Endothelial cell of umbilical vein (primary cell): Measurements from ENCODE around the gene CA11. TPM values are rescaled to one million over a fixed set of nuclear protein-coding genes. Genes with fewer than 3 reads are reported as not detected.

Experiments used
- BruUV-seq: library from RNA; stranded (reverse); fragments of 400-500 nt; replicated peaks from 2 replicates; lab custom pipeline; 2021; lab: Mats Ljungman, UMichigan
- CTCF ChIA-PET: fragments of 300-600, 350-600 bp; sonication (Branson Sonifier 250); formaldehyde crosslinking; loops from one replicate; lab custom pipeline; 2021; ENCODE audit warnings: antibody characterized with exemption, inconsistent platforms; lab: Charles Lee
- POLR2A ChIA-PET: fragments of 300-600, 350-600 bp; sonication (Branson Sonifier 250); formaldehyde crosslinking; loops from one replicate; lab custom pipeline; 2021; ENCODE audit warnings: antibody characterized with exemption, inconsistent platforms; lab: Charles Lee
- DNase-seq: peaks from one replicate; pipeline ENCODE4 v3.0.0-alpha.2; 2011; ENCODE audit warnings: low read depth, low spot score
- FAIRE-seq: peaks from 2 replicates; lab custom pipeline; 2011; peaks lifted over from hg19 to GRCh38; lab: Jason Lieb, UNC
- H2AFZ ChIP-seq: 2 replicates; pipeline ENCODE4 v1.6.0; 2012; ENCODE audit warnings: low read depth, low read length, control low read depth, inconsistent platforms
- H3K27ac ChIP-seq: 2 replicates; pipeline ENCODE4 v1.5.1; 2011; ENCODE audit warnings: low read depth, mild to moderate bottlenecking, control low read depth, low read length, moderate library complexity; ENCODE audit not compliant: insufficient read depth
- H3K27me3 ChIP-seq, 2 experiments: 2 replicates each; pipeline versions ENCODE4 v1.6.0 to v1.6.1; 2011; ENCODE audit warnings: low read length in 2 of 2, mixed read lengths in 1 of 2; ENCODE audit not compliant: control insufficient read depth in 2 of 2, insufficient read depth in 2 of 2
- H3K36me3 ChIP-seq, 2 experiments: 2 replicates in 1 of 2; 3 replicates in 1 of 2; pipeline ENCODE4 v1.5.1; 2011; ENCODE audit warnings: low read length in 2 of 2, mild to moderate bottlenecking in 1 of 2, moderate library complexity in 1 of 2; ENCODE audit not compliant: control insufficient read depth in 2 of 2, insufficient read depth in 2 of 2; ENCODE audit errors: extremely low read depth in 1 of 2
- H3K4me1 ChIP-seq: 3 replicates; pipeline ENCODE4 v1.5.1; 2011; ENCODE audit warnings: mild to moderate bottlenecking, low read length; ENCODE audit not compliant: control insufficient read depth, insufficient read depth; ENCODE audit errors: extremely low read depth
- H3K4me2 ChIP-seq: 2 replicates; pipeline ENCODE4 v1.6.1; 2011; ENCODE audit warnings: low read length, control low read depth, mixed read lengths; ENCODE audit not compliant: insufficient read depth
- H3K4me3 ChIP-seq, 3 experiments: fragments of 200-600 bp in 1 of 3; sonication (generic), shearing (Covaris generic) in 1 of 3; replicated peaks in 1 of 3; 2 replicates each; pipeline ENCODE4 v1.5.1; 2011 to 2016; ENCODE audit warnings: control low read depth in 3 of 3, low read length in 3 of 3, mild to moderate bottlenecking in 2 of 3, inconsistent platforms in 1 of 3, low read depth in 1 of 3, moderate library complexity in 1 of 3; ENCODE audit not compliant: insufficient read depth in 1 of 3
- H3K79me2 ChIP-seq: 2 replicates; pipeline ENCODE4 v1.6.0; 2012; ENCODE audit warnings: low read length, inconsistent platforms; ENCODE audit not compliant: control insufficient read depth, insufficient read depth
- H3K9ac ChIP-seq: replicated peaks from 2 replicates; pipeline ENCODE3; 2011; ENCODE audit warnings: low read length, control low read depth; ENCODE audit not compliant: insufficient read depth; ENCODE audit errors: extremely low read depth
- H3K9me1 ChIP-seq: replicated peaks from 3 replicates; pipeline ENCODE4 v1.6.0; 2011; ENCODE audit warnings: mild to moderate bottlenecking, low read length; ENCODE audit not compliant: control insufficient read depth, insufficient read depth; ENCODE audit errors: extremely low read depth
- H3K9me3 ChIP-seq: replicated peaks from 2 replicates; pipeline ENCODE4 v1.5.1; 2012; ENCODE audit warnings: low read length, inconsistent platforms; ENCODE audit not compliant: control insufficient read depth, insufficient read depth
- H4K20me1 ChIP-seq: replicated peaks from 2 replicates; pipeline ENCODE3; 2011; ENCODE audit warnings: mild to moderate bottlenecking, low read length; ENCODE audit not compliant: control insufficient read depth, insufficient read depth; ENCODE audit errors: extremely low read depth
- CTCF ChIP-seq, 2 donors: IDR thresholded peaks; 1 replicate in 1 of 2; 2 replicates in 1 of 2; pipeline ENCODE4 v1.5.1; 2011; ENCODE audit warnings: low read length in 2 of 2, mild to moderate bottlenecking in 2 of 2, moderate library complexity in 2 of 2, control low read depth in 1 of 2, inconsistent platforms in 1 of 2, low read depth in 1 of 2; ENCODE audit not compliant: insufficient read depth in 1 of 2; ENCODE audit errors: extremely low read depth in 1 of 2
- EZH2 ChIP-seq: IDR thresholded peaks from 2 replicates; pipeline ENCODE4 v1.6.1; 2012; ENCODE audit warnings: borderline replicate concordance, low read depth, mild to moderate bottlenecking, moderate library complexity, low read length, inconsistent platforms; ENCODE audit not compliant: severe bottlenecking
- FOS ChIP-seq: IDR thresholded peaks from 2 replicates; pipeline ENCODE4 v1.6.1; 2011; ENCODE audit warnings: mild to moderate bottlenecking, low read length, moderate library complexity, borderline replicate concordance; ENCODE audit not compliant: insufficient read depth
- GATA2 ChIP-seq: IDR thresholded peaks from 2 replicates; pipeline ENCODE4 v1.7.0; 2011; ENCODE audit warnings: low read depth, mild to moderate bottlenecking, moderate library complexity, mixed read lengths, low read length; ENCODE audit not compliant: insufficient read length, insufficient read depth
- JUN ChIP-seq: IDR thresholded peaks from 2 replicates; pipeline ENCODE4 v1.6.1; 2011; ENCODE audit warnings: borderline replicate concordance, low read depth; ENCODE audit not compliant: insufficient read length, insufficient read depth
- MAX ChIP-seq: IDR thresholded peaks from 2 replicates; pipeline ENCODE4 v1.6.1; 2011; ENCODE audit not compliant: insufficient read depth, insufficient read length
- MYC ChIP-seq: IDR thresholded peaks from one replicate; pipeline ENCODE4 v1.6.1; 2011; ENCODE audit warnings: mild to moderate bottlenecking, low read depth, low read length
- POLR2A ChIP-seq: IDR thresholded peaks from 2 replicates; pipeline ENCODE4 v1.6.1; 2012; ENCODE audit warnings: low read depth, mild to moderate bottlenecking, control low read depth, low read length
- POLR2AphosphoS5 ChIP-seq: IDR thresholded peaks from 2 replicates; pipeline ENCODE4 v1.6.1; 2012; ENCODE audit warnings: low read depth, mild to moderate bottlenecking, control low read depth, low read length, moderate library complexity; ENCODE audit not compliant: insufficient read depth
- dilution Hi-C: fragments of 300-500 bp; cut with MboI; formaldehyde crosslinking; loops from one replicate; pipeline ENCODE4 v1.15.0; 2019; ENCODE audit warnings: low sequenced_read_pairs; ENCODE audit not compliant: extremely low pct_ligation_motif_present
- intact Hi-C: fragments of 100-400 bp; cut with micrococcal nuclease; formaldehyde crosslinking; loops from one replicate; pipeline ENCODE4 v1.10.0; 2022
- polyA plus RNA-seq, 4 experiments: library from polyadenylated mRNA; depleted of rRNA in 3 of 4; stranded (reverse) in 3 of 4; unstranded in 1 of 4; fragments of >200 nt; gene quantifications; 2 replicates each; pipeline versions ENCODE4 v1.2.1 to v1.2.3, GENCODE V29; 2011 to 2012; ENCODE audit warnings: missing spikeins in 1 of 4
- total RNA-seq: library from RNA; stranded (reverse); gene quantifications from 2 replicates; pipeline ENCODE4 v1.2.3, GENCODE V29; 2021

CA11 gene
- total and polyA plus RNA-seq, 2 donors (not counting 3 experiments of a cell fraction or from before 2014, with no cell fraction given): 2.8 to 4.7 TPM

GRCh38 chr19:48616491-48617056 is 29.4 kb downstream of the CA11 start:
- Histone ChIP-seq H4K20me1 (no peaks in the 10 kb centered on the region), H3K27ac (peak overlapping the region; percentile 26), H3K9me3 (no peaks in the 10 kb centered on the region), H3K4me2 (peak overlapping the region; percentile 99), H3K9ac (peak overlapping the region; percentile 99), H3K27me3 (no peaks in the 10 kb centered on the region), H3K36me3 (peaks cover 19 to 24% of the 10 kb centered on the region in 2 experiments), H2AFZ (no peak overlapping the region), H3K79me2 (peaks cover 38% of the 10 kb centered on the region), H3K9me1 (no peaks in the 10 kb centered on the region), H3K4me3 (peak overlapping the region in 1 of 3 experiments; percentile 96), H3K4me1 (peaks cover 25% of the 10 kb centered on the region)
- dilution Hi-C loops (no loop called here), intact Hi-C loops (no loop called here)
- CTCF ChIA-PET: interaction anchor here (0.6 to 2.0 kb wide), 5 partner anchors 14 to 292 kb away, joined by 3 to 9 read pairs (median 5); no protein-coding TSS in a partner anchor
- DNase-seq (no peak), FAIRE-seq (no peak)
- POLR2A ChIA-PET: no interaction called here
- BruUV-seq: no TSS peak
- TF ChIP-seq GATA2 (no peak), MAX (no peak), FOS (no peak), CTCF (IDR thresholded peaks at IDR 0.05; ENCODE audit: extremely low read depth in 1 of 2, insufficient read depth in 1 of 2, low read depth in 1 of 2, low read length in 2 of 2) (no peak), POLR2A (no peak), POLR2AphosphoS5 (no peak), JUN (no peak), MYC (no peak), EZH2 (no peak)
